Stimulated activated naive CD8-positive, alpha-beta T cell treated with anti-CD3 and anti-CD28 coated beads, Interleukin-15, amount 100 ng/mL, for 72 hours (primary cell): ENCODE results near the gene SLC37A1.
A peak's percentile ranks its signal among the peaks of the same experiment; 100 is the strongest.

Source experiments
- ATAC-seq: fragments of 150-1000 bp; cut with Tn5 transposase; 2 replicates; pipeline ENCODE4 v1.10.0; 2021; ENCODE audit warnings: mild to moderate bottlenecking, moderate library complexity
- DNase-seq, 2 donors: peaks; one replicate each; pipeline ENCODE4 v3.0.0; 2021 to 2022
- H3K27ac Mint-ChIP-seq, 2 donors: one replicate each; pipeline ENCODE4 v1.8.0; 2022; ENCODE audit warnings: mild to moderate bottlenecking in 2 of 2, mixed read lengths in 2 of 2, moderate library complexity in 2 of 2
- H3K27me3 Mint-ChIP-seq: one replicate; pipeline ENCODE4 v1.8.0; 2022; ENCODE audit warnings: mixed read lengths
- H3K4me1 Mint-ChIP-seq: one replicate; pipeline ENCODE4 v1.8.0; 2022; ENCODE audit warnings: mild to moderate bottlenecking, mixed read lengths
- H3K4me3 Mint-ChIP-seq, 2 donors: one replicate each; pipeline ENCODE4 v1.8.0; 2022; ENCODE audit warnings: mild to moderate bottlenecking in 2 of 2, mixed read lengths in 2 of 2, moderate library complexity in 1 of 2
- H3K9me3 Mint-ChIP-seq, 2 donors: one replicate each; pipeline ENCODE4 v1.8.0; 2022; ENCODE audit warnings: mixed read lengths in 2 of 2

SLC37A1 gene

GRCh38 chr21:42512346-42513034 is 1.2 kb upstream of the SLC37A1 start:
- Mint-ChIP-seq H3K27ac (peak overlapping the region in 1 of 2 donors; percentile 11), H3K4me3 (peak overlapping the region; percentile 27 to 37), H3K27me3 (no peaks in the 10 kb centered on the region), H3K4me1 (peaks cover 42% of the 10 kb centered on the region), H3K9me3 (no peaks in the 10 kb centered on the region)
- DNase-seq (no peak), ATAC-seq (no peak)

GRCh38 chr21:42513985-42514882 is 582 bp downstream of the SLC37A1 start:
- peak overlapping the region; percentile 88 to 89 for H3K27ac Mint-ChIP-seq
- no peaks in the 10 kb centered on the region for H3K9me3 Mint-ChIP-seq
- H3K4me1 Mint-ChIP-seq = peaks cover 42% of the 10 kb centered on the region
- H3K27me3 Mint-ChIP-seq = no peaks in the 10 kb centered on the region
- H3K4me3 Mint-ChIP-seq = peak overlapping the region; percentile 74 to 87
- peak; percentile 59 to 70 for DNase-seq
- ATAC-seq = peak; percentile 85

- ATAC-seq (no peak), DNase-seq (no peak)
- H3K9me3 Mint-ChIP-seq = no peaks in the 10 kb centered on the region
- no peaks in the 10 kb centered on the region for H3K27me3 Mint-ChIP-seq
- peaks cover 42% of the 10 kb centered on the region for H3K4me1 Mint-ChIP-seq
- peak overlapping the region; percentile 74 to 87 for H3K4me3 Mint-ChIP-seq
- H3K27ac Mint-ChIP-seq = peak overlapping the region in 1 of 2 donors; percentile 78
Measured at GRCh38 chr21:42514883-42515228, 1.2 kb downstream of the SLC37A1 start.

GRCh38 chr21:42515708-42516502 is 2.3 kb downstream of the SLC37A1 start:
- Mint-ChIP-seq H3K4me1 (peaks cover 42% of the 10 kb centered on the region), H3K27me3 (no peaks in the 10 kb centered on the region), H3K4me3 (peak overlapping the region; percentile 74 to 87), H3K9me3 (no peaks in the 10 kb centered on the region), H3K27ac (no peak overlapping the region)
- DNase-seq (no peak), ATAC-seq (no peak)

GRCh38 chr21:42518215-42518614 is 4.6 kb downstream of the SLC37A1 start:
- H3K27me3 Mint-ChIP-seq = no peaks in the 10 kb centered on the region
- H3K4me1 Mint-ChIP-seq = peaks cover 30% of the 10 kb centered on the region
- no peak for ATAC-seq
- no peak for DNase-seq
- no peaks in the 10 kb centered on the region for H3K9me3 Mint-ChIP-seq
- H3K4me3 Mint-ChIP-seq = no peak overlapping the region
- H3K27ac Mint-ChIP-seq = no peak overlapping the region

- ATAC-seq = no peak
- Mint-ChIP-seq H3K4me3 (no peak overlapping the region), H3K27me3 (no peaks in the 10 kb centered on the region), H3K4me1 (peaks cover 29% of the 10 kb centered on the region), H3K27ac (no peak overlapping the region), H3K9me3 (no peaks in the 10 kb centered on the region)
- DNase-seq = no peak
Measured at GRCh38 chr21:42518626-42519025, 5.0 kb downstream of the SLC37A1 start.

GRCh38 chr21:42520628-42521253 is 7.1 kb downstream of the SLC37A1 start:
- ATAC-seq (no peak), DNase-seq (no peak)
- no peaks in the 10 kb centered on the region for H3K27me3 Mint-ChIP-seq
- H3K27ac Mint-ChIP-seq = no peak overlapping the region
- H3K4me3 Mint-ChIP-seq = no peak overlapping the region
- H3K9me3 Mint-ChIP-seq = no peaks in the 10 kb centered on the region
- peaks cover 38% of the 10 kb centered on the region for H3K4me1 Mint-ChIP-seq

GRCh38 chr21:42521384-42521783 is 7.7 kb downstream of the SLC37A1 start:
- Mint-ChIP-seq H3K27ac (no peak overlapping the region), H3K4me3 (no peak overlapping the region), H3K9me3 (no peaks in the 10 kb centered on the region), H3K27me3 (no peaks in the 10 kb centered on the region), H3K4me1 (peaks cover 38% of the 10 kb centered on the region)
- DNase-seq (no peak), ATAC-seq (no peak)

GRCh38 chr21:42521805-42522204 is 8.2 kb downstream of the SLC37A1 start:
- no peak for ATAC-seq
- H3K27me3 Mint-ChIP-seq = no peaks in the 10 kb centered on the region
- H3K9me3 Mint-ChIP-seq = no peaks in the 10 kb centered on the region
- peak overlapping the region in 1 of 2 donors; percentile 50 for H3K27ac Mint-ChIP-seq
- no peak for DNase-seq
- no peak overlapping the region for H3K4me3 Mint-ChIP-seq
- H3K4me1 Mint-ChIP-seq = peaks cover 38% of the 10 kb centered on the region

- DNase-seq (no peak), ATAC-seq (no peak)
- Mint-ChIP-seq H3K27me3 (no peaks in the 10 kb centered on the region), H3K27ac (peak overlapping the region in 1 of 2 donors; percentile 50), H3K9me3 (no peaks in the 10 kb centered on the region), H3K4me3 (no peak overlapping the region), H3K4me1 (peaks cover 38% of the 10 kb centered on the region)
Measured at GRCh38 chr21:42522271-42522670, 8.6 kb downstream of the SLC37A1 start.

- no peaks in the 10 kb centered on the region for H3K9me3 Mint-ChIP-seq
- H3K4me3 Mint-ChIP-seq = no peak overlapping the region
- peaks cover 40% of the 10 kb centered on the region for H3K4me1 Mint-ChIP-seq
- H3K27ac Mint-ChIP-seq = no peak overlapping the region
- ATAC-seq (no peak), DNase-seq (no peak)
- no peaks in the 10 kb centered on the region for H3K27me3 Mint-ChIP-seq
Measured at GRCh38 chr21:42522771-42523170, 9.1 kb downstream of the SLC37A1 start.

GRCh38 chr21:42523211-42523610 is 9.6 kb downstream of the SLC37A1 start:
- Mint-ChIP-seq H3K27ac (peak overlapping the region in 1 of 2 donors; percentile 36), H3K27me3 (no peaks in the 10 kb centered on the region), H3K9me3 (no peaks in the 10 kb centered on the region), H3K4me1 (peaks cover 45% of the 10 kb centered on the region), H3K4me3 (no peak overlapping the region)
- no peak for ATAC-seq
- DNase-seq = no peak

- DNase-seq (no peak), ATAC-seq (no peak)
- Mint-ChIP-seq H3K4me3 (peak overlapping the region in 1 of 2 donors; percentile 84), H3K9me3 (no peaks in the 10 kb centered on the region), H3K4me1 (peaks cover 49% of the 10 kb centered on the region), H3K27me3 (no peaks in the 10 kb centered on the region), H3K27ac (no peak overlapping the region)
Measured at GRCh38 chr21:42523941-42524340, 10.3 kb downstream of the SLC37A1 start.

- Mint-ChIP-seq H3K9me3 (no peaks in the 10 kb centered on the region), H3K4me3 (peak overlapping the region; percentile 83 to 84), H3K4me1 (peaks cover 52% of the 10 kb centered on the region), H3K27me3 (no peaks in the 10 kb centered on the region), H3K27ac (peak overlapping the region; percentile 62 to 65)
- ATAC-seq (peak; percentile 68), DNase-seq (peak; percentile 48 to 79)
Measured at GRCh38 chr21:42524341-42525028, 10.8 kb downstream of the SLC37A1 start.
